Measurements from ENCODE around the gene TTC34. TPM values are rescaled to one million over a fixed set of nuclear protein-coding genes. Genes with fewer than 3 reads are reported as not detected.
A peak's percentile ranks its signal among the peaks of the same experiment; 100 is the strongest.

The TTC34 gene
- total RNA-seq, 6 experiments from 2014 or later, result 0.06 to 0.23 (median 0.18) TPM; not detected in 1

- Histone ChIP-seq H3K4me3 (no peak overlapping the region), H3K9me3 (no peaks in the 10 kb centered on the region), H3K27ac (no peak overlapping the region), H3K27me3 (no peaks in the 10 kb centered on the region), H3K36me3 (no peaks in the 10 kb centered on the region), H3K4me1 (no peaks in the 10 kb centered on the region)
- no peak for ATAC-seq
- TF ChIP-seq POLR2A (IDR thresholded peaks at IDR 0.05), result no peak
- TF ChIP-seq, protein P1, sequence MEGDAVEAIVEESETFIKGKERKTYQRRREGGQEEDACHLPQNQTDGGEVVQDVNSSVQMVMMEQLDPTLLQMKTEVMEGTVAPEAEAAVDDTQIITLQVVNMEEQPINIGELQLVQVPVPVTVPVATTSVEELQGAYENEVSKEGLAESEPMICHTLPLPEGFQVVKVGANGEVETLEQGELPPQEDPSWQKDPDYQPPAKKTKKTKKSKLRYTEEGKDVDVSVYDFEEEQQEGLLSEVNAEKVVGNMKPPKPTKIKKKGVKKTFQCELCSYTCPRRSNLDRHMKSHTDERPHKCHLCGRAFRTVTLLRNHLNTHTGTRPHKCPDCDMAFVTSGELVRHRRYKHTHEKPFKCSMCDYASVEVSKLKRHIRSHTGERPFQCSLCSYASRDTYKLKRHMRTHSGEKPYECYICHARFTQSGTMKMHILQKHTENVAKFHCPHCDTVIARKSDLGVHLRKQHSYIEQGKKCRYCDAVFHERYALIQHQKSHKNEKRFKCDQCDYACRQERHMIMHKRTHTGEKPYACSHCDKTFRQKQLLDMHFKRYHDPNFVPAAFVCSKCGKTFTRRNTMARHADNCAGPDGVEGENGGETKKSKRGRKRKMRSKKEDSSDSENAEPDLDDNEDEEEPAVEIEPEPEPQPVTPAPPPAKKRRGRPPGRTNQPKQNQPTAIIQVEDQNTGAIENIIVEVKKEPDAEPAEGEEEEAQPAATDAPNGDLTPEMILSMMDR (IDR thresholded peaks at IDR 0.05), result no peak
- intact Hi-C loops (cut with DNase I), result no loop called here
- WGBS (ENCODE audit: insufficient coverage, low coverage, low lambda C conversion rate, missing lambda C conversion rate), result 43% methylated on average over 3 of the region's 15 CpGs
- DNase-seq, result no peak
These were observed 32.6 kb upstream of the TTC34 start for GRCh38 chr1:2834146-2834475.

GRCh38 chr1:2833454-2834145 is 32.1 kb upstream of the TTC34 start:
- Histone ChIP-seq H3K27me3 (no peaks in the 10 kb centered on the region), H3K4me3 (no peak overlapping the region), H3K9me3 (no peaks in the 10 kb centered on the region), H3K4me1 (no peaks in the 10 kb centered on the region), H3K36me3 (no peaks in the 10 kb centered on the region), H3K27ac (no peak overlapping the region)
- 78% methylated on average over 6 of the region's 20 CpGs for WGBS (ENCODE audit: insufficient coverage, low coverage, low lambda C conversion rate, missing lambda C conversion rate)
- peak in 1 of 3 donors; percentile 38 for DNase-seq
- TF ChIP-seq, protein P1 (IDR thresholded peaks at IDR 0.05), result no peak
- no peak for TF ChIP-seq POLR2A (IDR thresholded peaks at IDR 0.05)
- ATAC-seq, result no peak
- intact Hi-C loops (cut with DNase I), result no loop called here

DNA sequence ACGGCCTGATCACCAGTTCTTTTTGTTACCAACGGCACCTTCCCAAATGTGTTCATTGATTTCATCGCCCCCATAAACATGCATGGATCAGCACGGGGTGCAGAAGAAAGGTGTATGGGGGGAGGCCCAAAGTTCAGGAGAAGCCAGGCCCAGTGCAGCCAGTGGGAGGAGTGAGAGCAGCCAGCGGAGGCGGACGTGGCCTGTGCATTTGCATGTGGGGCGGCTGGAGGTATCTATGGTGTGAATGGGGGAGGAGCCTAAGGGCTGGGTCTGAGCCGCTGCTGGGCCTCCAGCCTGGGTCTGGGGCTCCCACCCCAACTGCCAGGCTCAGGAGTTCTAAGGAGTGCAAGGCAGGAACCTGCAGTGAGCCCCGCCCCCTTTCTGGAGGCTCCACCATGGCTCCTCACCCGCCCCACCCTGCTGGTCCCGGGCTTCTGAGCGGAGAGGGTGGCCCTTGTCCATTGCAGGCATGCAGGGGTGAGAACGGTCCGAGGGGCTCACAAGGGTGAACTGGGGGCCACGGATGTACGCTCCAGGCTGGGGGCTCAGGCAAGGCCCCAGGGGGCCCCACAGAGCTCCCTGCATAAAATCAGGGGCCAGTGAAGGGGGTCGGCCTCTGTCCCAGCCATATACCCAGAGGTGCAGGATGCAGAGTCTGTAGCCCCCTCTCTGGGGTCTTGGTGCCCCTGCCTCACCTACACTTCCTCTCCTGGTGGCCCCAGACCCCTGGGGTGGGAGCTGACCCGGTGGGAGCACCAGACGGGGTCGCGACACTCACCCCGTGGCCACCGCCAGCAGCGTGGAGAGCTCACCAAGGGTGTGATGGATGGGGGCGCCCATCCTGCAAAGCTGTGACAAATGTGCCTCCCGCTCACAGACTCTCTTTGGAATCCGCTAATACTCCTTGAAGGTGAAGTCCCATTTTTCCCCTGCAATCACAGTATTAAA is 31.3 kb upstream of the TTC34 start:
- intact Hi-C loops (cut with DNase I), result no loop called here
- peak in 1 of 3 donors; percentile 48 for DNase-seq

DNA sequence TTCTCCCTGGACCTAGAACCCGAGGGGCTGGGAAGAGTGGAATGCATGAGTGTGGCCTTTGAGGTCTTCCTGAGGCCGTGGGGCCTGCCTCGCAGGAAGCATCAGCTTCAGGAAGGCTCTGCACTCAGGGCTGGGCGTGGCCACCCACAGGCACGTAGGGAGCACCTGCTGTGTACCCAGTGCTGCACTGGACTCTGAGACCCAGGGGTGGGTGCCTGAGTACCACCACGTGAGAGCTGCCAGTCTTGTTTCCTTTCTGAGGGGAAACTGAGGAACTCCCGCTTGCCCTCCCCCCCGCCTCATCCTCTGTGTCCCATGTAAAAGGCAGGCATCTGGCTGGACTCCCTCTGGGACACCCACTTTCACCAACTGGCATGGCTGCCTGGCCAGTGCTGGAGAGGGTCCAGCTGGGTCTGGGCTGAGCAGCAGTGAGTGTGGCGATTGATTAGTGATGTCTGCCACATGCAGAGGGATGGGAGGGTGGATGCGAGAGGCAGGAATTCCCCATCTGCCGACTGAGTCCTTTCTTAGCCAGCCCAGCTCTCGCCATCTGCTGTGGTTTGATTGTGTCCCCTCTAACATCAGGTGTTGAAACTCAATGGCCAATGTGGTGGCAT is 30.2 kb upstream of the TTC34 start:
- DNase-seq, result peak in 1 of 3 donors; percentile 27
- no peak for ATAC-seq
- Histone ChIP-seq H3K4me3 (no peak overlapping the region), H3K4me1 (no peaks in the 10 kb centered on the region), H3K27ac (no peak overlapping the region), H3K27me3 (no peaks in the 10 kb centered on the region), H3K9me3 (no peaks in the 10 kb centered on the region), H3K36me3 (no peaks in the 10 kb centered on the region)
- 60% methylated on average over 1 of the region's 12 CpGs for whole genome bisulfite sequencing (ENCODE audit: insufficient coverage, low coverage, low lambda C conversion rate, missing lambda C conversion rate)
- intact Hi-C loops (cut with DNase I), result no loop called here
- TF ChIP-seq, protein P1 (IDR thresholded peaks at IDR 0.05), result no peak
- TF ChIP-seq POLR2A (IDR thresholded peaks at IDR 0.05), result no peak

More for the DNA sequence above, 31.3 kb upstream of the TTC34 start:
- H3K36me3 ChIP-seq, result no peaks in the 10 kb centered on the region
- ATAC-seq, result no peak
- H3K4me1 ChIP-seq, result no peaks in the 10 kb centered on the region
- no peaks in the 10 kb centered on the region for H3K27me3 ChIP-seq
- no peak overlapping the region for H3K4me3 ChIP-seq
- H3K27ac ChIP-seq, result no peak overlapping the region
- H3K9me3 ChIP-seq, result no peaks in the 10 kb centered on the region
- WGBS (ENCODE audit: insufficient coverage, low coverage, low lambda C conversion rate, missing lambda C conversion rate), result 76% methylated on average over 9 of the region's 28 CpGs
- TF ChIP-seq, protein P1 (IDR thresholded peaks at IDR 0.05), result no peak
- TF ChIP-seq POLR2A (IDR thresholded peaks at IDR 0.05), result no peak
